Measurements from ENCODE around the gene USP15.

GRCh38 chr12:62259631-62259992 is 592 bp upstream of the USP15 start:
- TF ChIP-seq POLR2AphosphoS5 (IDR thresholded peaks at IDR 0.05; ENCODE audit: low read depth, low read length): no peak
- no peak for TF ChIP-seq TAF1 (IDR thresholded peaks at IDR 0.05; ENCODE audit: borderline replicate concordance, insufficient read depth, low read length)
- no peak; the same call in 1 of the 2 replicates for TF ChIP-seq SIN3A (IDR thresholded peaks at IDR 0.05; ENCODE audit: borderline replicate concordance, insufficient read depth, low read length)
- TF ChIP-seq REST (IDR thresholded peaks at IDR 0.05; ENCODE audit: insufficient read depth in 1 of 2, low read depth in 2 of 2, low read length in 2 of 2): no peak

All from PFSK-1 (cell line).